ENCODE data around the gene PNMA6A. TPM values are rescaled to one million over a fixed set of nuclear protein-coding genes. Genes with fewer than 3 reads are reported as not detected.
"Not testable (repeated sequence)": the region's sequence is repeated elsewhere in the genome, so short reads cannot be mapped to it uniquely, and the experiment has no call there.

PNMA6A gene
- total and polyA plus RNA-seq, 2 donors = 0.72 to 1.7 TPM

- Histone ChIP-seq H3K4me1 (ENCODE audit: insufficient read depth) (no peaks in the 10 kb centered on the region), H3K36me3 (ENCODE audit: insufficient read depth) (no peaks in the 10 kb centered on the region), H3K27ac (ENCODE audit: low read depth) (no peak overlapping the region), H3K4me3 (ENCODE audit: low read depth, low read length) (no peak overlapping the region)
- 40% methylated on average over 3 of the region's 3 CpGs for WGBS
- DNase-seq (ENCODE audit: extremely low spot score) = no peak
These were observed 10.5 kb upstream of the PNMA6A start for GRCh38 chrX:153061732-153062131.

GRCh38 chrX:153063315-153063714, 8.9 kb upstream of the PNMA6A start:
- Histone ChIP-seq H3K27ac (ENCODE audit: low read depth) (no peak overlapping the region), H3K36me3 (ENCODE audit: insufficient read depth) (no peaks in the 10 kb centered on the region), H3K4me3 (ENCODE audit: low read depth, low read length) (no peak overlapping the region), H3K4me1 (ENCODE audit: insufficient read depth) (no peaks in the 10 kb centered on the region)
- no peak for DNase-seq (ENCODE audit: extremely low spot score)

DNA sequence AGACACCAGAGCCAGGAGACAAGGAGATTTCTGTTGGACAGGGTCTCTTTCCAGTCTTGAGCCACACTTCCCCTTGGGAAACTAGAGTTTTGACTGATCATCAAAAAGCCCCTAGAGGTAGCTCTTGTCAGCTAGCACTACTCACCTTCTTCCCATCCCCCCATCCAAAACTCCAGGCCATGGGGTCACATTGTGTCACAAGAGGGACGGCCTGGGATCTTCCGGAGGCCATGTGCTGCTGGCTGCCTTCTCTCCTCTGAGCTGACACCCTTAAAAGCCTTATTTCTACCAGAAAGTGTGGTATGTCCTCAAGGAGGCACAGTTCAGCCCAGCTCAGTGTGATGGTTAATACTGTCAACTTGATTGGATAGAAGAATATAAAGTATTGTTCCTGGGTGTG, 8.2 kb upstream of the PNMA6A start:
- Histone ChIP-seq H3K4me3 (ENCODE audit: low read depth, low read length) (no peak overlapping the region), H3K27ac (ENCODE audit: low read depth) (no peak overlapping the region), H3K4me1 (ENCODE audit: insufficient read depth) (no peaks in the 10 kb centered on the region), H3K36me3 (ENCODE audit: insufficient read depth) (no peaks in the 10 kb centered on the region)
- DNase-seq (ENCODE audit: extremely low spot score) = no peak
- WGBS = 69% methylated on average over 2 of the region's 2 CpGs

- H3K27ac ChIP-seq (ENCODE audit: low read depth) = no peak overlapping the region
- H3K36me3 ChIP-seq (ENCODE audit: insufficient read depth) = no peaks in the 10 kb centered on the region
- 80% methylated on average over 6 of the region's 6 CpGs for WGBS
- no peaks in the 10 kb centered on the region for H3K4me1 ChIP-seq (ENCODE audit: insufficient read depth)
- DNase-seq (ENCODE audit: extremely low spot score) = no peak
- H3K4me3 ChIP-seq (ENCODE audit: low read depth, low read length) = no peak overlapping the region
These were observed 6.9 kb upstream of the PNMA6A start for GRCh38 chrX:153065389-153065788.

GRCh38 chrX:153066402-153066801, 5.9 kb upstream of the PNMA6A start:
- H3K27ac ChIP-seq (ENCODE audit: low read depth); H3K36me3 ChIP-seq (ENCODE audit: insufficient read depth); H3K4me1 ChIP-seq (ENCODE audit: insufficient read depth); DNase-seq (ENCODE audit: extremely low spot score); H3K4me3 ChIP-seq (ENCODE audit: low read depth, low read length): not testable (repeated sequence)
- WGBS = no CpG with 5 or more reads among the region's 12 CpGs

- H3K27ac ChIP-seq (ENCODE audit: low read depth); DNase-seq (ENCODE audit: extremely low spot score); H3K4me3 ChIP-seq (ENCODE audit: low read depth, low read length); H3K36me3 ChIP-seq (ENCODE audit: insufficient read depth); H3K4me1 ChIP-seq (ENCODE audit: insufficient read depth): not testable (repeated sequence)
- WGBS = 83% methylated on average over 3 of the region's 29 CpGs
These were observed 1.1 kb downstream of the PNMA6A start for GRCh38 chrX:153073331-153073730.

GRCh38 chrX:153074262-153074899, 2.1 kb downstream of the PNMA6A start:
- H3K4me1 ChIP-seq (ENCODE audit: insufficient read depth) = no peaks in the 10 kb centered on the region
- H3K4me3 ChIP-seq (ENCODE audit: low read depth, low read length) = no peak overlapping the region
- 86% methylated on average over 18 of the region's 24 CpGs for WGBS
- H3K36me3 ChIP-seq (ENCODE audit: insufficient read depth) = no peaks in the 10 kb centered on the region
- DNase-seq (ENCODE audit: extremely low spot score) = no peak
- H3K27ac ChIP-seq (ENCODE audit: low read depth) = no peak overlapping the region

GRCh38 chrX:153074935-153075334, 2.7 kb downstream of the PNMA6A start:
- Histone ChIP-seq H3K4me1 (ENCODE audit: insufficient read depth) (no peaks in the 10 kb centered on the region), H3K36me3 (ENCODE audit: insufficient read depth) (no peaks in the 10 kb centered on the region), H3K27ac (ENCODE audit: low read depth) (no peak overlapping the region), H3K4me3 (ENCODE audit: low read depth, low read length) (no peak overlapping the region)
- 91% methylated on average over 11 of the region's 11 CpGs for WGBS
- no peak for DNase-seq (ENCODE audit: extremely low spot score)

DNA sequence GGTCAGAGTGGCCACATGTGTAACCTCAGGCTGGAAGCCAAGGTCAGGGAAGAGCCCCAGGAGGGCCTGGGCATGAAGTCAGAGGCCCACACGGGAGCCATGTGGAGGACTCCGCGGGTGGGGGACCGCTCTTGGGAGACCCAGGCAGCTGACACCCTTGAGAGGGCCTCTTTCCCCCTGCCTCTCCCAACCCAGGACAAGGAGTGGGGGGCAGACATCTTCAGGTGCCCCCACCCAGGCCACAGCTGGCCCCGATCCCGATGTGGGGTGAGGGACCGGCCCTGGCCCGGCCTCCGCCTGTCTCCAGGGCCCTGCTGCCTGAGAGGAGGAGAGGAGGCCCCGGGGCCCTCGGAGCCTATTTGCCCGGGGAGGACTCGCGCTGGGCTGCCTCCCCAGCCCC, 3.1 kb downstream of the PNMA6A start:
- no peak for DNase-seq (ENCODE audit: extremely low spot score)
- WGBS = 94% methylated on average over 9 of the region's 14 CpGs
- Histone ChIP-seq H3K27ac (ENCODE audit: low read depth) (no peak overlapping the region), H3K4me3 (ENCODE audit: low read depth, low read length) (no peak overlapping the region), H3K4me1 (ENCODE audit: insufficient read depth) (no peaks in the 10 kb centered on the region), H3K36me3 (ENCODE audit: insufficient read depth) (no peaks in the 10 kb centered on the region)

- no CpG with 5 or more reads among the region's 76 CpGs for WGBS
- not testable (repeated sequence) for H3K4me3 ChIP-seq (ENCODE audit: low read depth, low read length); DNase-seq (ENCODE audit: extremely low spot score); H3K4me1 ChIP-seq (ENCODE audit: insufficient read depth); H3K27ac ChIP-seq (ENCODE audit: low read depth); H3K36me3 ChIP-seq (ENCODE audit: insufficient read depth)
These were observed 5.3 kb downstream of the PNMA6A start for GRCh38 chrX:153077437-153078135.

GRCh38 chrX:153083238-153083923, 11.1 kb downstream of the PNMA6A start:
- not testable (repeated sequence) for H3K4me1 ChIP-seq (ENCODE audit: insufficient read depth); H3K4me3 ChIP-seq (ENCODE audit: low read depth, low read length); DNase-seq (ENCODE audit: extremely low spot score); H3K36me3 ChIP-seq (ENCODE audit: insufficient read depth); H3K27ac ChIP-seq (ENCODE audit: low read depth)
- 72% methylated on average over 9 of the region's 23 CpGs for WGBS

GRCh38 chrX:153102418-153102817, 30.2 kb downstream of the PNMA6A start:
- no peaks in the 10 kb centered on the region for H3K36me3 ChIP-seq (ENCODE audit: insufficient read depth)
- no peak overlapping the region for H3K27ac ChIP-seq (ENCODE audit: low read depth)
- WGBS = 64% methylated on average over 3 of the region's 3 CpGs
- no peak for DNase-seq (ENCODE audit: extremely low spot score)
- H3K4me1 ChIP-seq (ENCODE audit: insufficient read depth) = no peaks in the 10 kb centered on the region
- H3K4me3 ChIP-seq (ENCODE audit: low read depth, low read length) = no peak overlapping the region

DNA sequence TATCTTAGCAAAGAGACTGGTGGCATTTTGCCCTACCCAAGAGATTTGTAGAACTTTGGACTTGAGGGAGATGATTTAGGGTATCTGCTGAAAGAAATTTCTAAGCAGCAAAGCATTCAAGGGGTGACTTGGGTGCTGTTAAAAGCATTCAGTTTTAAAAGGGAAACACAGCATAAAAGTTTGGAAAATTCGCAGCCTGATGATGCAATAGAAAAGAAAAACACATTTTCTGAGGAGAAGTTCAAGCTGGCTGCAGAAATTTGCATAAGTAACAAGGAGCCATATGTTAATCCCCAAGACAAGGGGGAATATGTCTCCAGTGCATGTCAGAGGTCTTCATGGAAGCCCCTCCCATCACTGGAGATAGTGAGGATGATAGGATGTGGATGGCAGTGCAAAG, 32.7 kb downstream of the PNMA6A start:
- not testable (repeated sequence) for H3K36me3 ChIP-seq (ENCODE audit: insufficient read depth); H3K27ac ChIP-seq (ENCODE audit: low read depth); DNase-seq (ENCODE audit: extremely low spot score); H3K4me1 ChIP-seq (ENCODE audit: insufficient read depth); H3K4me3 ChIP-seq (ENCODE audit: low read depth, low read length)
- WGBS = 89% methylated on average over 1 of the region's 1 CpG
